GM21619 (cell line): ENCODE data around the gene TTLL10.
"Not testable (repeated sequence)": the region's sequence is repeated elsewhere in the genome, so short reads cannot be mapped to it uniquely, and the experiment has no call there.

Experiments used
- ATAC-seq: cut with Tn5 transposase; IDR thresholded peaks from one replicate; pipeline ENCODE4 v1.9.1; 2021; ENCODE audit not compliant: unreplicated experiment

The TTLL10 gene

DNA sequence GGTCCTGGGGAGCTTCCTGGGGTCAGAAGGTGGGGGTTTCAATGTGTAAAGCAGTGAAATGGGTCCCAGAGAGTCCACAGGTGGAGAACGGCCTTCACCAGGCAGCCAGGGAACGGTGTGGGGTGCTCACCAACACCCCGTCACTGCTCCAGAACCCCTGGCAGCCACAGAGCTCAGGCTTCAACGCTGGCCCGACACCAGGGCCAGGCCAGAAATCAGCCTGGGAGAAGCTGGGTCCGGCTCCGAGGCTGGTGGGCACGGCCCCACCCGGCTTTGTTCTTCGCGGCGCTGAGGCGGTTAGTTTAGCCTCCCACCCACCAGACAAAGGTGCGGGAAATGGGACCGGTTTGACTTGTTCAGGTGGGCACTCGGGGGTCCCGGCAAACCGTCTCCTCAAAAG is 33.0 kb upstream of the TTLL10 start:
- ATAC-seq = no peak

DNA sequence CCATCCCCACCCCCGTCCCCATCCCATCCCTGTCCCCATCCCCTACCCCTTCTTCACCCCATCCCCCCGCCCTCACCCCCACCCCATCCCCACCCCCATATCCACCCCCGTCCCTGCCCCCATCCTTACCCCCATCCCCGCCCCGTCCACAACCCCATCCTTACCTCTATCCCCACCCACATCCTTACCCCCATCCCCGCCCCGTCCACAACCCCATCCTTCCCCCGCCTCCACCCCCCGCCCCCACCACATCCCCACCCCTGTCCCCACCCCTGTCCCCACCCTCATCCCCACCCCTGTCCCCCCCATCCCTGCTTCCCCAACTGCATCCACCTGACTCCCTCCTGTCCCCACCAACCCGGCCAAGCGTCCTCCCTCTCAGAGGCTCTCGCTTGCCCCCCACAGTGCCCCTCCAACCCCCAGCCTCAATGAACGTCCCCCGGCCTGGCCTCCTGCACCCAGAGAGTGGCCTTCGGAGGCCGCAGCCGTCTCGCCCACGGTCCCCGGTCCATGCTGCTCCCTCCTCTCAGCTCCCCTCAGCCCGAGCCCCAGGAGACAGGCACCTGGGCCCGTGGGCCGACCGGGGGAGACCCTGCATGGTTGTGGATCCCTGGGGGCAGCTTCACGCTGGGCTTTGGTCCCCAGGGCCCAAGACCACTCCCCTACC is 32.3 kb upstream of the TTLL10 start:
- ATAC-seq = no peak

DNA sequence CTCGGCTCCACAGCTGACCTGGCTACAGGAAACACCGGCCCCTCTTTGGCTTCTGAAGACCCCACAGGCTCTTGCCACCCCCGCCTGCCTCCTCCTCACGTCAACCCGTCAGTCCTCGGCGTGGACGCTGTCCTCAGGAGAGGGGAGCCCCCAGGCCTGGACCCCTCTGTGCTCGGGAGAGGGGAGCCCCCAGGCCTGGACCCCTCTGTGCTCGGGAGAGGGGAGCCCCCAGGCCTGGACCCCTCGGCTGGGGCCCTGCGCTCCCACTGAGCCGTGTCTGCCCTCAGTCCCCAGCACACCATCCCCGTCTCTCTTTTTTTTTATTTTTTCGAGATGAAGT is 31.8 kb upstream of the TTLL10 start:
- no peak for ATAC-seq

DNA sequence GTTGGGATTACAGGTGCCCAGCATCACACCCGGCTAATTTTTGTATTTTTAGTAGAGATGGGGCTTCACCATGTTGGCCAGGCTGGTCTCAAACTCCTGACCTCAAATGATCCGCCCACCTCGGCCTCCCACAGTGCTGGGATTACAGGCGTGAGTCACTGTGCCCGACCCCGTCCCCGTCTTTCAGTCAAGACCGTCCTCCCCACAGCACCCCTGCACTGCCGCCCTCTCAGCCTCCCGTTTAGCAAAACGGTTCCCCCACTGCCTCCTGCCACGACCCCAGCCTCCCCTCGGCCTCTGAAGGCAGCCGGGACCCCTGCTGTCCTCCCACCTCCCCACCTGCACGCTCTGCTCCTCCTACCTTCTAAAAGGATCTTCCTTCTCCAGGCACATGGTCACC is 31.3 kb upstream of the TTLL10 start:
- ATAC-seq = not testable (repeated sequence)

DNA sequence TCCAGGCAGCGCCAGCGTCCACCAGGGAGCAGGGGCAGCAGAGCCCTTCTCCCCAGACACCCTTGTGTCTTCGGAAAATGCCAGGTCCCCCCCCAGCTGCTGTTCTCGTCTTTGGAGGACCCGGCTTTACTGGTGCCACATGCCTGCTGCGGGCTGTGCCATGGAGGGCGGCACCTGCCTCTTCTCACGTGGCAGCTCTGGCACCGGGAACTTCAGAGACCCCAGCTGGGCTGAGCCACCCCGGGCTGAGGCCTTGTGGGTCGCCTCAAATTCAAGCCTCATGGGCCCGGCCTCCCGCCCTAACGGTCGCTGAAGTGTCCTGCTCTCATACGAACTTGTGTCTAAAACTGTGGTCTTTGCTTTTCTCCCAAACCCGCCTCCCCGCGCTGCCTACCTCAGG is 30.8 kb upstream of the TTLL10 start:
- no peak for ATAC-seq

DNA sequence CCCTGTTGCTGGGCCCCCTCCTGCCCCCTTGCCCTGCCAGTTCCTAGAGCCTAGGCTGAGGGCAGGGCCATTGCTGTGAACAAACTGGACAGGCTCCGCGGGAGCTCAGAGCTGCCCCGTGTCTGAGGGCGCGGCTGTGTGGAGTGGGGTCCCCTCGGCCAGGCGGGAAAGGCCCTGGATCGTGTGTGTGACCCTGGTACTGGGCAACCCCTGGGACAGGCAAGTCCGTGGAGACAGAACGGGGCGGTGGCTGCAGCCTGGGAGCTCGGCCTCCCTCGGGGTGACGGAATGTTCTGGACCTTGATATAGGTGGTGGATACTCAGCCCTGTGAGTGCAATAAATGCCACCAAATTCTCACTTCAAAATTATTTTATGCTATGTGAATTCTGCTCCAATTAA is 30.0 kb upstream of the TTLL10 start:
- no peak for ATAC-seq

DNA sequence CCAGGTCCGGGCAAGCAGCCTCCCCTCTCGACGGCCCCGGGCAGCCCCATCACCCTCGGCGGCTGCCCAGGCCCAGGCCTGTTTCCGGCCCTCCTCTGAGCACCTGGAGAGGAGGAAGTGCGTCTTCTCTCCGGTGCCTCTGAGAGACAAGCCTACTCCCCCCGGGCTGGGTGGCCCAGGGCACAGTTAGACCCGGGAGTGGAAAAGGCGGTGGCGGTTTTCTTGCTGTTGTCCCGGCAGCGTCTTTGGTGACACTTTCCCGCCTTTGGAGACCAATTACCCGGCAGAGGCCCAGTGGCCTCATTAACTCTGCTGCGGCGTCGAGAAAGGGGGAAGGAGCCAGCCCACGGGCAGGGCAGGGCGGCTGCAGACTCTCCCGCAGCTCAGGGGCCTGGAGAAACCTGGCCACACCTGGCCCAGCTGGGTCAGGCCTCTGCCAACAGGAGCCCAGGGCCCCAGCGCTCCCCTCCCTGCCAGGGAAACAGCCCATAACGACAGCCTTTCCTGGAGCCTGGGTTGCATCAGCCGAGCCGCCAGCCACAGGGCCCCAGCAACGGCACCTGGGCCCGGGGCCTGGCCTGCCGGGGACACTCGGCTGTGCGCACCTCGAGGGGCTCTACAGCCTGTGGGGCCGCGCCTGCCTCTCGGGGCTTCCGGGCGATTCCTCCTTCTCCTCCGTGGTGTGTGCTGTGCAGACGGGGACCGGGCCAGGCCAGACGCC is 29.4 kb upstream of the TTLL10 start:
- no peak for ATAC-seq

DNA sequence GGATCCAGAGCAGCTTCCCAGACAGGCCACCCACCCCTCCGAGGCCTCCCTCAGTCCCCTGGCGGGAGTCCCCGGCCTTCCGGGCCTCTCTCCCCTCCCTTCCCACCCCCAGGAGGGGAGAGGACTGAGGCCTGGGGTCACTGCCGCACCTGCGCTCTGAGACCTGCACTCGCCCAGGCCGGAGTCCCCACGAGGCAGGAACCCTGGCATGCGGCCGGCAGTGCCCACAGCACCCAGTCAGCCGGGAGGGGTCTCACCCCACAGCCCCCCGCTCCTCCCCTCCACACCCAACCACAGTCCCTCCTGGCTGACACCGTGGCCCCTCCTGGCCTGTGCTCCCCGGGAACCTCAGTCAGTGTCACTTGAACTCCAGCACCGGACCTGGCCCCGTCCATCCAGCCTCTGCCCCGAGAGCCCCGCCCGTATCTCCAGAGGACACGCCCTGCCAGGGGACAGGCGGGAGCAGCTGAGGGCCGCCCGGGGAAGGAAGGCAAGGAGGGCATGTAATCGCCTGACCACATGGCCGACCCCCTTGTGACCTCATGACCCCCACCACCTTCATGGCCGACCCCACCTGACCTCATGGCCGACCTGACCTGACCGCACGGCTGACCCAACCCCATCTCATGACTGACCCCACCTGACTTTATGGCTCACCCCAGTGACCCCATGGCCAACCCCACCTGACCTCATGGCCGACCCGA is 28.7 kb upstream of the TTLL10 start:
- no peak for ATAC-seq

DNA sequence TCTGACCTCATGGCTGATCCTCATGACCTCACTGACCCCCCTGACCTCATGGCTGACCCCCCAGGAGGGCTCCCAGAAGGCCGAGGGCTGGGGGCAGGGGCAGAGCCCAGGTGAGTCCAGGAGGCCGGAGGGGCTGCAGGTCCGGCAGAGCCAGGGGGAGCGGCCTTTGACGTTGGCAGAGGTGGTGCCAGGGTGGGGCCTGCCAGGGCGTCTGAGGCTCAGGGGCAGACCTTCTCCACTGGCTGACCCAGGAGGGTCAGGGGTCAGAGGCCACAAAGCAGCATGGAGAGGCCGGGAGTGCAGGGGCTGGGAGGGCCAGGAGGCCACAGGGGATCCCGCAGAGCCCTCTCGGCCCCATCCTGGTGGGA is 28.1 kb upstream of the TTLL10 start:
- ATAC-seq = no peak

DNA sequence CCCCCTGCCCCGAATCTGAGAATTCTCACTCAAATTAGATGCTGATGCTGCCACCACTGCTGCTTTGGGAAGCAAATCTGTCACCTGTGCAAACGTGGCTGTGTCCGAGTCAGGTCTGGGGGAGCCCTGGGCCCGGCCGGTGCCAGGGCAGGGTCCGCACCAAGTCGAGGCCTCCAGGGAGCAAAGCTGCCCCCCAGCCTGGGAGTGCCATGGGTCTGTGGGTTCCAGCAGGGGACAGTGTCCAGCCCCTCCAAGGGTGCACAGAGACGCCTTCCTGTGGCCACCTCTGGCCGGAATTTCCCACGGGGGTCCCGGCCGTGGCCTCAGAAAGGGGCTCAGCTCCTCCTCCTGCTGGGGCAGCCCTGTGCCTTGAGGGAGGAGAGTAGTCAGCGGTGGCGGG is 27.7 kb upstream of the TTLL10 start:
- no peak for ATAC-seq

DNA sequence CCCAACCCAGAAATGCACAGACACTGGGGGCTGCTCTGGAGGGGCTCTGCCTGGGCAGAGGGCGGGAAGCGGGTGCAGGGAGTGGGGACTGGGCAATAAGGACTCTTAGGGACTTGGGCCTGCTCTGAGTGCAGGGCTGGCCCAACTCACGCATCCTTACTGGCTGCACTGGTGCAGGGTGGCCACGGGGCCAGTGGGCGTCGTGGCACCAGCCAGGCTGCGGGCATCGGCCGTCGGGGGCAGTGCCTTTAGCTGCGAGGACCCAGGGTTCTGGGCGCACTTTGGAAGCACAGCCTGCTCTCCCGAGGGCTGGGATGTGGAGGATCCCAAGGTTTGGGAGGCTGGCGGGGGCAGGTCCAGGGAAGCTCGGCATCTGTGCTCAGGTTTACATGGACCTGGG is 27.1 kb upstream of the TTLL10 start:
- no peak for ATAC-seq

DNA sequence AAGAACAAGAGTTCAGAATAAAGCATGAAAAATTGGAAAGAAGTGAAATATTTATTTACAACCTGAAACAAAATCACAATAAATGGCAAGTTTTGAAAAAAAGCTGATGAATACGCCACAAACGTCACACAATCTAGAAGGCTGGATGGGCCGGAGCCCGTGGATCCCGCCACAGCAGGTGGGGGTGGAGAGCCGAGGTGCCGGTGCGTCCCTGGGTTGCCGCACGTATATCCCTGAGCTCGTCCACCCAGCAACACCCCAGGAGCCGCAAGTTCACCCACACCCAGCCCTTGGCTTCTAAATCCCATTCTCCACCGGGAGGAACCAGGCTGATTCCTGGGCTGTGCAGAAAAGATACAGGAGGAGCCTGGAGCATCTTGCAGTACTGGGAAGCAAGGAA is 25.6 kb upstream of the TTLL10 start:
- no peak for ATAC-seq

DNA sequence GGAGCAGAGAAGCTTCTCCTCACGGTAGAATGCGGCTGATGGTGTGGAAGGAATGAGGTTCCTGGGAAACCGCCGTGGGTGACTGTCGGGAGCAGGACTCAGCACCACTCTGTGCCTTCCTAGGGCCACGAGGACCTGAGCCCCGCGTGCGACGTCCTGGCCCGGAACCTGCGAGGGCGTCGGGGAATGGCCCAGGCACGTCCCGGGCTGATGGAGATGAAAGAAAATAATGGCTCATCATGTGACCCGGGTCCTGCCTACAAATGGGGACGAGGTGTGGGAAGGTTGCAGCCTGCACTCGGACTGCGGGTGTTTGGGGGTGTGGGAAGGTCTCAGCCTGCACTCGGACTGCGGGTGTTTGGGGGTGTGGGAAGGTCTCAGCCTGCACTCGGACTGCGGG is 25.1 kb upstream of the TTLL10 start:
- ATAC-seq = no peak

DNA sequence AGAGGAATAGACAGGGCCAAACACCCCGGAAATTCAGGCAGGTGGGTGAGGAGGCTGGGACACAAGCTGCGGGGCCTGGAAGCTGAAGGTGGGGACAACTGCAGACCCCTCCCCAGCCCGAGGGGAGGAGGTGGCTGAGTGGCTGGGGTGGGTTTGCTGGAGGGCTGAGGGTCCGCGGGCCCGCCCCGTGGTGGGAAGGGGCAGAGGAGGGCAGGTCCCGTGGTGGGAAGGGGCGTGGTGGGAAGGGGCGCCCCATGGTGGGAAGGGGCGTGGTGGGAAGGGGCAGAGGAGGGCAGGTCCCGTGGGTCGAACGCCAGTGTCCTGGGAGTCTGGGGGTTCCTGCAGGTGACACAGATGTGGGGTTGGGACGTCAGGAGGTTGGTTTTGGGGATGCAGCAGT is 24.3 kb upstream of the TTLL10 start:
- ATAC-seq = no peak

DNA sequence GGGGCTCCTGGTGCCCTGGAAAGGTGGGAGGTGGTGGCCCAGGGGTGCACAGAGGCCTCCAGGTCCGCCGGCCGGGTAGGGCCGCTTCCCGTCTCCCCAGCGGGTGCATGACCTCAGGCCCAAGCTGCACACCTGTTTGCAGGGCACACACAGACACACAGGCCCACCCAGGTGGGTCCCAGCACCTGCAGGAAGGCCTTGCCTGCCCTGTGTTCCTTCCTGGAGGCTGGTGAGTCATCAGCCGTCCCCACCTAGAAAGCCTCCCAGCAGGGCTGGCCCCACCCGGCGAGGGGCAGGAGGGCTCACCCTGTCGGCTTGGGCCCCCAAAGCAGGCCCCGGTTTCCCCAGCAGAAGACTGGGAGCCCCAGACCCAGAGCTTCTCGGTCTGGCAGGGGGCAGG is 23.6 kb upstream of the TTLL10 start:
- no peak for ATAC-seq

DNA sequence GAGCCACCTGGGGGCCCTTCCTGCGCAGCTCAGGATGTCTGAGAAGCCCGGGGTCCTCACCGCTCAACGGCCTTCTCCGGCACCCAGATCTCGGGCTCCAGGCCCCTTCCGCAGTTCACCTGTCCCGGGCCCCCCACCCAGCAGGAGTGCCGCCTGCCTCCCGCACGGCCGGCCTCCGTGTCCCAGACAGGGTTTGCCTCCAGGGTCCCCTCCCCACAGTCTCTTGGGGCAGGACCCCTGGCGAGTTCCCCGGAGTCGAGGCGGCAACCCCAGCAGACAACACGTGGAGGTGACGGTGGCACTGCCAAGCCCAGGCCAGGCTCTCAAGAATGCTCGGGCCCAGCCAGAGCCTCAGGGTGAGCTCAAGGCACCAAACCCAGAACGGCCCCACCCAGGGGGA is 22.4 kb upstream of the TTLL10 start:
- no peak for ATAC-seq

DNA sequence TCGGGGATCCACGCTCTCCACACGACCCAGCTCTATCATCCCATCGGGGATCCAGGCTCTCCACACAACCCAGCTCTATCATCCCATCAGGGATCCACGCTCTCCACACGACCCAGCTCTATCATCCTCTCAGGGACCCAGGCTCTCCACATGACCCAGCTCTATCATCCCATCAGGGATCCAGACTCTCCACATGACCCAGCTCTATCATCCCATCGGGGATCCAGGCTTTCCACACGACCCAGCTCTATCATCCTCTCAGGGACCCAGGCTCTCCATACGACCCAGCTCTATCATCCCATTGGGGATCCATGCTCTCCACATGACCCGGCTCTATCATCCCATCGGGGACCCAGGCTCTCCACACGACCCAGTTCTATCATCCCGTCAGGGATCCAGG is 21.2 kb upstream of the TTLL10 start:
- not testable (repeated sequence) for ATAC-seq

DNA sequence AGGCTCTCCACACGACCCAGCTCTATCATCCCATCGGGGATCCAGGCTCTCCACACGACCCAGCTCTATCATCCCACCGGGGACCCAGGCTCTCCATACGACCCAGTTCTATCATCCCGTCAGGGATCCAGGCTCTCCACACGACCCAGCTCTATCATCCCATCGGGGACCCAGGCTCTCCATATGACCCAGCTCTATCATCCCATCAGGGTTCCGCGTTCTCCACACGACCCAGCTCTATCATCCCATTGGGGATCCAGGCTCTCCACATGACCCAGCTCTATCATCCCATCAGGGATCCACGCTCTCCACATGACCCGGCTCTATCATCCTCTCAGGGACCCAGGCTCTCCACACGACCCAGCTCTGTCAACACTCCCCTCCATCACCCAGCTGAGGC is 20.5 kb upstream of the TTLL10 start:
- ATAC-seq = not testable (repeated sequence)

DNA sequence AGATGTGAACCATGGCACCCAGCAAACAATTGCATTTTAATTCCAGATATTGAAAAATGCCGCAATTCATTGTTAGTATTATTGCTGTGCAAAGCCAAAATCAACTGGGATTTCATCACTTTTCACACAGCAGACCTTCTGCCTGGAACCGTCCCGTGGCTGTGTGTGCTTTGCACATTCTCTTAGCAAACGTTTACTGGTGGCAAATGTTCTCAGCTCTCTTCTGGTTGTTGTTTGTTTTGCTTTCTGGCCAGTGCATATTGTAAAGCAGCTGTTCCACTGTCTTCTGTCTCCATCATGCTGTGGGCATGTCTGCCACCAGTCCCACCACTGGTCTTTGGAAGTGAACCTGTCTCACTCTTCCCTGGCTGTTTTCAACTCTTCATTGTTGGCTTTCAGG is 19.8 kb upstream of the TTLL10 start:
- ATAC-seq = no peak

DNA sequence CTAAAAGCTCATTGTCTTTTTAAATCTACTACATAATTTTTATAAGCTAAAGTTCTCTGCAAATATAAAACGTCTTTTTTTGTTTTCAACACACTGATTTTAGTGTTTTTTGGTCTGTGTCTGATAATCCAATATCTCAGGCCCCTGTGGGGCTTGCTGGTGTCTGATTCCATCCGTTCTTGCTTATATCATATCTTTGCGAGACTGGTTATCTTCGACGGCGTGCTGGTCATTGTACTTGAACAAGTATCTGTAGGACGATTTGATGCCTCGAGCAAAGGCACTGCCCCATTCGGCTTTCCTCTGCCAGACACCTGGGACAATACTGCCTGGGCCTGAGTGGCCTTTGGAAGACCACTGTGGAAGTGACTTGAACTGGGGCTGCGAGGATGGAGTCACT is 18.4 kb upstream of the TTLL10 start:
- no peak for ATAC-seq

DNA sequence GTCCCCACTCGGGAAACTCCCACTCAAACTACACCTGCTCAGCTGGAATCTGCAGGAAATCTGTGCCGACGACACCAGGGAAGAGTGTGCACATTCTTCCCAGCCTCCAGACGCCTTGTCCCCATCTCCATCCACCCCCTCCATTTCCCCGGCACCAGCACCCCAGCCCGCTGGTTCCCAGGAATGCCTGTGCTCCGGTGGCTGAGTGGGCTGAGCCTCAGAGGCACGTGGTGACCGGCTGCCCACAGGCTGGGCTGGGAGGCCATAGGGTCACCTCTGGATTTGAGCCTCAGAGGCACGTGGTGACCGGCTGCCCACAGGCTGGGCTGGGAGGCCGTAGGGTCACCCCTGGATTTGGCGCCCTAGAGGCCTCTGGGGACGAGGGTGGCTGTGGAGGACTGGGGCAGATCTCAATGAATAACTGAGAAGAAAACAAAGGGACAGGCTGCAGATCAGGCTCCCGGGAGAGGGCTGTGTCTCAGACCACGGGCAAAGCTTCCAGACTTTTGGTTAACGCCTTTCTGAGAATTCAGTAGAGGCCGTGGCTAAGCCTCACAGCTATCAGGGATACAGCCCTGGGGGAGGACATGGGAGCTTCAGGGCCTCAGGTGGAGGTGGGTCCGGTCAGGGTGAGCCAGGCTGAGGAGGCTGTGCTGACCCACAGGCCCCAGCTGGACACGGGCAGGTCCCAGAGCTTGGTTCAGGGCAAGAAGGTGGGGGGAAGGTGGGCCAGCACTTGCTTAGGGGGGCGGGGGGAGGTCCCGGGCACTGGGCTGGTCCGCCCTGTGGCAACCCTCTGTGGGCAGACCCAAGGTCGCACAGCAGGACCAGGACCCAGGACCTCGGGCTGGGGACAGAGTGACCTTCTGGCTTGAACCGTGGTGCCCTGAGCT is 17.3 kb upstream of the TTLL10 start:
- ATAC-seq = no peak

DNA sequence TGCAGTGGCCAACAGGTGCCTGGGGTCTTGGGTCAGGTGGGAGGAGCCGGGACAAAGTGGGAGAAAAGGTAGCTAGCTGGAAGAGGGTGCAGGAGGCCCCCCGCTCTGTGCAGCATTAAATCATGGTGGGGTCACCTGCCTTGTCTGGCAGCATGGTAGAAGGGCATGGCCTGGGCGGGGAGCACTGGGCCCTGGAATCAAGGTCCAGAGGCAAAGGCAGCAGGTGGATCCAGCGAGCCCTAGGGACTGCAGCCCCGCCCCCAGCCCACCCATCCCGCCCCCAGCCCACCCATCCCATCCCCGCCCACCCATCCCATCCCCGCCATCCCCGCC is 16.7 kb upstream of the TTLL10 start:
- no peak for ATAC-seq
